A172 (cell line): Measurements from ENCODE around the gene CBX7. TPM values are rescaled to one million over a fixed set of nuclear protein-coding genes. Genes with fewer than 3 reads are reported as not detected.

Experiments
- DNase-seq: peaks from one replicate; pipeline ENCODE4 v3.0.0-alpha.2; 2015; ENCODE audit warnings: low spot score
- total RNA-seq: library from RNA; depleted of rRNA; stranded (reverse); fragments of >200 nt; shearing (Covaris generic); gene quantifications from 2 replicates; pipeline ENCODE4 v1.2.3, GENCODE V29; 2014

Gene CBX7
- total RNA-seq, 1 experiment from 2014 or later = 0.74 TPM

DNA sequence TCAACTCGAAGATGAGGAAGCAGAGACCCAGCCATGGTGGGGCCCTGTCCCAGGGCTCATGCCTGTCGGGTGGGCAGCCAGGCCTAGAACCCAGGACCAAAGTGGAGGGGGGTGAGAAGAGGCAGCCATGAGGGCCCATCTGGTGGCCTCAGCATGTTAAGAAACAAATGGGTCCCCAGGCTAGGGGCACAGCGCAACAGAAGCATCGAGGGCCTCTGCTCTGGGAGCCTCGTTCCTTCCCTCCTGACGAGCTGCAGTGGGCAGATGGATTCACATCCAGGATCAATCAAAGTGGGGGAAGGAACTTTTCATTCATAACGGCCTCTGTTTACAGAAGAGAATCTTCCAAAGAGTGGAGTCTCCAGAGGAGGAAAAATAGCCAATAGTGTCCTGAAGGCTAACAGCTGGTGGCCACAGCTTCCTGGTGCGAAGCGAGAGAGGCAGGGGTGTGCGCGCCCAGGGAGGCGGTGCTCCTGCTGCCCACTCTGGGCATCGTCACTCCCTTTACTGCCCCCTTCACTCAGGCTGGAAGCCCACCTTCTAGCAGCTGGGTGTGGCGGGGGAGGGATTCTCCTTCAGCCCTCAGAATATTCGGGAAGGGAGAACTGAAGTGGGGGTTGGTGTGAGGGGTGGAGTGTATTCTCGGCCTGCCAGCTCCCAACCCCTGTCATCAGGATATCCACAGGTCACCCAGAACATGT, 4.3 kb downstream of the CBX7 start:
- DNase-seq = no peak

GRCh38 chr22:39147335-39148025, 5.0 kb downstream of the CBX7 start:
- no peak for DNase-seq

DNA sequence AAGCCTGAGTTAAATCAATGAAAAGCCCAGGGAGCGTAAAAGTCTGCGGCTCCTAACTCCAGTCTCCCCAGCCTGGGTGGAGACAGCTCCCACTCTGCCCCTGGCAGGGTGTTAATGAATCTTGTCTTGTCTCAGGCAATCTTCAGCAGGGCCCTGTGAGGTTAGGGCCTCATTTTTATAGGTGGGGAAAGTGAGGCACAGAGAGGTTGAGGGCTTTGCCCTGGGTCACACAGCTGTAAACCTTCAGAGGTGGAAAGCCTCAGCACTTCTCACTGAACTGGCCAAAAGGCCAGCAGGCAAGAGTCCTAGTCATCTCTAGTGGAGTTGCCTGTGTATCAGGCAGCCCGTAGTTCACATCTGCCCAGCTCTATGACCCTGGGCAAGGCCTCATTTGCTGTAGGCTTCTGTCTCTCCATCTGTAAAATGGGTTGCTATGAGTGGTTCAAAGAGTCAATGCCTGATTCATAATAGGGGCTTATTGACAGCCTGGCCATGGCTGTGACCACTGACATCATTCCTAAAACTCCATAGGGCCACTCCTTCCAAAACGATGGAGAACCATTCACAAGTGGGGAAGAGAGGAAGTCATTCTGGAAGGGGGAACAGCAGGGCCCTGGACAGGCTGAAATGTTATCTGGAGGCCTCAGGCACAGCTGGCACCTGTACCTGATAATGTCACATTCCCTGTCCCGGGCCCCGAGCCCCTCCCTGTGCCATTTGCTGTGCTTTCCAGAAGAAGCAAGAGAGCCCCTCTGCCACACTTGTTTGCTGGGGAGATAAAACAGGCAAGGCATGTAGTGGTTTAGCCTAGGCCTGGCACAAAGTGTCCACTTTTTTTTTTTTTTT, 6.0 kb downstream of the CBX7 start:
- no peak for DNase-seq

DNA sequence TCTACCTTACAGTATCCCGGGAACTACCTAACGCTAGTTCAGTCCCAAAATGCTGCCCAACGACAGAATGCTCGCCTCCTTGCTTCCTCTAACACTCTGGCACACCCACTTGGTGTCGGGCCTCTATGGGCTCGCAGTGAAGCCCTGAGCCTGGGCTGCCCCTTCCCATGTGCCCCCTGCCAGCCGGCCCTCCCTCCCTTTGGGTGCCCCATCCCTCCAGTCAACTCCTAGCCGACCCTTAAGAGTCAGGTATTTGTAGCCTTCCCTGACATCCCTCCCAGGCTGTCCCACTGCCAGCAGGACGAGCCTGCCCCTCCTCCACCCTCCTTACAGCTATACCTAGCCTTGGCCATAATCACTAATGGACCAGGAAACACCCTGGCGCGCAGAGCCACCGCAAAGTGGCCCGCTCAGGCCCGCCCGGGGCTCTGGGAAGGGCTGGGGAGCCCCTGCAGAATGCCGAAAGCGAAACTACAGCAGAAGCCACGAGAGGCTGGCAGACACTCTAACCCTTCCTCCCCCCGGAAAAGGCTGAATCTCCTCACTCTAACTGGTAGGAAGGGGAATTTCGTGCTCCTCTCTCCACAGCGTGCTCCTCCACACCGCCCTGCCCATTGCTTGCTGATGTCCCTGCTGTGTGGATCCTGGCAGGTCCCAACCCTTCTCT, 8.2 kb downstream of the CBX7 start:
- peak; percentile 38 for DNase-seq

DNA sequence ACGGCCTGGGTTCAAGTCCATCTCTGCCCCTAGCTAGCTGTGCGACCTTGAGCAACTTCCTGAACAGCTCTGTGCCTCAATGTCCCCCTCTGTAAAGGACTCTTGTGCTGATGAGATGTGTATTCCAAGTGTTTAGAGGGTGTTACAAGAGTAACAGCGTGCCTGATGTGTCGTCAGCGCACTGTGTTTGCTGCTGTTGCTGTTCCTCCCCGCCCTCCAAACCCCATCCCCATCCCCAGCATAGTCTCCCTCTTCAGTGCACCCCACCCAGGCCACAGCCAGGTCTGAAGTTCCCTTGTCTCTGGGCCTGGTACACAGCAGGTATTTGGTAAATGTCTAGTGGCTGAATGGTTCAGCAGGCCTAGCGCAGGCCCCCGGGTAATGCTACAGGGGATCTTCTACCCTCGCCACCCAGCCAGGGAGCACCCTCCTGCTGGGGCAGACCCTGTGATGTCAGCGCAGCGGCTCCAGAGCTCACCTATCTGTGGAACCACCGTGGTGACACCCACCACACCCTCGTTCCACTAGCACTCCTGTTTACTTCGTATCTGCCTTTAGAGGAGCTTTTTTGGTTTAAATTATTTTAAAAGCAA, 10.3 kb downstream of the CBX7 start:
- DNase-seq = no peak

DNA sequence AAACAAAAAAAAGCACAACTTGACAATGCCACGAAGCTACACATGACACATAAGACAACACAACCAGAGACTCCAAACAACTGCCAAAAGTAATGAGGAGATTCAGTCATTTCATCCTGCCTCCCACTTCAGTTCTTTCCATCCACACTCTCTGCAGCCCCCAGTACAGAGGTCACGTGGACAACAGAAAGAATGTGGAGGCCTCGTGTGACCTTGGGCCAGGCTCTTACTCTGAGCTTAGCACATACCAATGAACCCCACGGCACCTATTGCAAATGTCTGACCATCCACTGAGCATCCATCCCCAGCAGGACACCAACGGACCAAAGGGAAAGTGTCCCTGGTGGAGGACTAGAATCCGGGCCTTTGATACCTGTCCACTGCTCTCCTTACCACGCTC, 12.5 kb downstream of the CBX7 start:
- no peak for DNase-seq

DNA sequence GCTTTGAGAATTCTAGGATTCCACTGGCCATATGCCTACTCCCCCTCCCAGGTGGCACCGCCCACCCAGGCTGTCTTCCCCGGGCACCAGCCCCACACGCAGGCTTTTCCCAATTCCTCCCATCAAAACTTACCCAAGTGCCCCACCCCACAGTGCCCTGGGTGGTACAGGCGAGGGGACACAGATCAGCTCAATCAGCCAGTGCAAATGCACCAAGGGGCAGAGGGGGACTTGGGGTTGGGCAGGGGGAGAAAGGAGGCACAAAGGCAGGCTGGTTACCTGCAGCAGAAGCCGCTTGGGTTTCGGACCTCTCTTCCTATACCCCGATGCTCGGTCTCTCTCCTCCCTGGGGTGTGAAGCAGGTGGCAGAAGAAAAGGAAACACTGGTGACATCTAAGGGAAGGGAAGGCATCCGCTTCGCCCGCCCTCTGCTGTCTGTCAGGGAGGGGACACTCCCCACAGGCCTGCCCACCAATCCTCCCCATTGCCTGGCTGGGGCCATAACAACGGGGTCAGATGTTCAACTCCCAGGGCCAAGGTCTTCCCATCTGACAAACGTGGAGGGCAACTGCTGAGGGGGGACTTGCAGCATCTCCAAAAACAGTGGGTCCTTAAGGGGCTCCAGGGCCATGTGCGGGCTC, 14.0 kb downstream of the CBX7 start:
- DNase-seq = no peak

- DNase-seq = no peak
Measured at GRCh38 chr22:39136317-39136716, 16.2 kb downstream of the CBX7 start.

DNA sequence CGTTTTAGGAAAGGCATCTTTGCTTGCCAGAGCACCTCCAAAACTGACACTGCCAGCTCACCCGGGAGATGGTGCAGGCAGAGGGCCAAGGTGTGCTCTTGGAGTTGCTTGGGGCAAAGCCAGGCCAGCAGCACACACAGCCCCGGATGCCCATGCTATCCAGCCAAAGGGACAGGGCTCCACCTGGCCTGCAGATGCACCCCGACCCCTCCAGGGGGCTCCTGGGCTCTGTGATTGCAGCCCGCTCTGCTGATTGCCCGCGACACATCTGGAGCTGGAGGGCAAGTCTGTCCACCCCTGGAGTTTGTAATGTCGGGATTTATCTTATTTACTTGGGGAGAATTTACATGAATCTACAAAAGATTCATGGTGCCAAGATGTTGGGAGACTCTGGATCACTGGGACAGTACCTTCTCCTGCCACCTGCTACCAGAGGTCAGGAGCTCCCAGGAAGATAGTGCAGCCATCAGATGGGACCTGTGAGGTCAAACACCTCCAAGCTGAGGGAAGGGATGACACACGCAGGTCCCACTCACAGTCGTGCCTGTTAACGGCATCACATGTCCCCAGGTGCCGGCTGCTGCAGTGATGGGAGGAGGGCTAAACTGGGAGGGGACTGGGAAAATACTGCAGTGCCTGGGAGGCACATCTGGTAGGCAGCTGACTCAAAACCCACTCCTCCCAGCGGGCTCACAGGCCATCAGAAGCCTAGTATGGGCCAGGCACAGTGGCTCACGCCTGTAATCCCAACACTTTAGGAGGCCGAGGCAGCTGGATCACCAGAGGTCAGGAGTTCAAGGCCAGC, 17.2 kb downstream of the CBX7 start:
- peak; percentile 29 for DNase-seq

GRCh38 chr22:39134366-39135091, 18.0 kb downstream of the CBX7 start:
- no peak for DNase-seq

DNA sequence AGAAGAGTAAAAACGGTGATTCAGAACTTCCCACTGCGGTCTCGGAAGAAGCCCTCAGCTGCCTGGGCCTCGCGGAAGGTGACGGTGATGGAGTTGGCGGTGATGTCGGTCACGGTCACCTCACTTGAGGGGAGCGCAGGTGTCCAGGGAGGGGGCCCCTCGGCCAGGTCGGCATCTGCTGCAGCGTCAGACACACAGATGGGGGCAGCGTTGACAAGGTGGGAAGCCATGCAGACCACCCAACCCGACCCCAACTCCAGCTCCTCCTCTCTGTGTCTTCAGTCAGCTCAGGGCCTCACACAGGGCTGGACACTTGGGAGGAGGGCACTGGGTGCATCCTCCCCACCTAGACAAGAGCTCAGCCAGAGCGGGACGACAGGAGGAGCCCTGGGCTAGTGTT, 18.6 kb downstream of the CBX7 start:
- no peak for DNase-seq

GRCh38 chr22:39132871-39133524, 19.5 kb downstream of the CBX7 start:
- no peak for DNase-seq

GRCh38 chr22:39132281-39132680, 20.2 kb downstream of the CBX7 start:
- no peak for DNase-seq

- DNase-seq = no peak
Measured at GRCh38 chr22:39130892-39131855, 21.3 kb downstream of the CBX7 start.

DNA sequence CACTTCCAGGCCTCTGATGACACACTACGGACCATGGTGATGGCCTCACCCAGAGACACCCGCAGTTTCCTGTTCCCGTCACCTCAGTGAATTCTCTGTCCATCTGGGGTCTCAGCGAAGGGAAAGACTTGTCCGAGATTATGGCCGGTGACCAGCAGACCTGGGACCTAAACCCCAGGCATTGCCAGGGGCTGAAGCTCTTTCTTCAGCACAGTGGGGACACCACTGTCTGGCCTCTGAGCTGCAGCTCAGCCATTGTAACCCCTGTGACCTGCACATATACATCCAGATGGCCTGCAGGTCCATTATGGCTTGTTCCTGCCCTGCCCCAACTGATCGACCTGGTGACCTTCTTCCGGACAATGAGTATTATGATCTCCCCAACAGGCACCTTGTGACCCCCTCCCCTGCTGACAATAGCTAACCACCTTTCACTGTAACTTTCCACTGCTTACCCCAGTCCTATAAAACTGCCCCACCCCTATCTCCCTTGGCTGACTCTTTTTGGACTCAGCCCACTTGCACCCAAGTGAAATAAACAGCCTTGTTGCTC, 22.3 kb downstream of the CBX7 start:
- no peak for DNase-seq

DNA sequence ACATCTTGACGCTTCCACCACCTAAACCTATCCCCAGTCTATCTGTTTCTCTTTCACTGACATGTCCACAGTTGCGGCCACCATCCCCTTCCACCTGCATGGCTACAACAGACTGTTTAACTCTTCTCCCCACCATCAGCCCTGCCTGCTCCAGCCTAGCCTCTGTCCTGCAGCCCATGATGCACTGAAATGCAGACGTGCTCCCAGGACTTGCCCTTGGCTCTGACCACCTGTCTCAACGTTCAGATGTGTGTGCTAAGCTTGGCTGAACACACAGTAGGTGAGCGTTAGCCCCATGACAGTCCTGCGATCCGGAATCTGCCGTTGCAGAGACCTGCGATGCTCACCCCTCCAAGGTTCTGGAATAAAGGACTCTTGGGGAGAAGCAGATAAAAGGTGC, 22.7 kb downstream of the CBX7 start:
- DNase-seq = no peak

DNA sequence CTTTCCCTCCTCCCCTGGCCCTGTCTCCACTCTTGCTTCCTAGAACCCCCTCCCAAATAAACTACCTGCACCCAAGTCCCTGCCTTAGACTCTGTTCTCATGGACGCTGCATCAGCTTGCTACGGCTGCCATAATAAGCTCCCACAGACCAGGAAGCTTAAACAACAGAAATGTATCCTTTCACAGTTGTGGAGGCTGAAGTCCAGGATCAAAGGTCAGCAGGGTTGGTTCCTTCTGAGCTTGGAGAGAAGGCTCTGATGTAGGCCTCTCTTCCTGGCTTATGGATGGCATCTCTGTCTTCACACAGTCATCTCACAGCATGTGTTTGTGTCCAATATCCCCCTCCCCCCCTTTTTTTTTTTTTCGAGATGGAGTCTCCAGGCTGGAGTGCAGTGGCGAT, 23.4 kb downstream of the CBX7 start:
- no peak for DNase-seq

- DNase-seq = no peak
Measured at GRCh38 chr22:39128508-39128907, 24.0 kb downstream of the CBX7 start.
